HCT116 (cell line): ENCODE measurements around the gene PEMT. TPM values are rescaled to one million over a fixed set of nuclear protein-coding genes. Genes with fewer than 3 reads are reported as not detected.
A peak's percentile ranks its signal among the peaks of the same experiment; 100 is the strongest.

Source experiments
- ATAC-seq: fragments of 200-7000 bp; cut with Tn5 transposase; 2 replicates; pipeline ENCODE4 v1.9.1; 2020; ENCODE audit warnings: mild to moderate bottlenecking, moderate library complexity
- BruUV-seq: library from RNA; stranded (reverse); fragments of 400-500 nt; replicated peaks from 2 replicates; lab custom pipeline; 2021; lab: Mats Ljungman, UMichigan
- CTCF ChIA-PET: fragments of 300-600 bp; sonication (Branson Sonifier 250); formaldehyde crosslinking; loops from one replicate; lab custom pipeline; 2021; ENCODE audit warnings: antibody characterized with exemption; lab: Charles Lee
- POLR2A ChIA-PET: fragments of 300-600, 350-600 bp; sonication (Branson Sonifier 250); formaldehyde crosslinking; loops from one replicate; lab custom pipeline; 2021; ENCODE audit warnings: antibody characterized with exemption; lab: Charles Lee
- RAD21 ChIA-PET, 2 experiments: fragments of 300-600 bp; sonication (Branson Sonifier 250); formaldehyde crosslinking; loops; one replicate each; lab custom pipeline; 2023; ENCODE audit warnings: low total read pairs in 2 of 2; ENCODE audit not compliant: uncharacterized antibody in 2 of 2, unreplicated experiment in 2 of 2, low non-redundant PET in 1 of 2; lab: Charles Lee
- DNase-seq: peaks from one replicate; pipeline ENCODE4 v3.0.0-alpha.2; 2010; ENCODE audit warnings: low read depth, low spot score
- H2AFZ ChIP-seq: fragments of 200-600 bp; shearing (Covaris generic), sonication (generic); 2 replicates; pipeline ENCODE4 v1.6.1; 2017; ENCODE audit warnings: low read depth, mixed run types, mixed read lengths, antibody characterized with exemption, low read length; ENCODE audit not compliant: poor library complexity, severe bottlenecking
- H3K27ac ChIP-seq: 2 replicates; pipeline ENCODE4 v1.5.1; 2012; ENCODE audit warnings: low read depth, low read length
- H3K27me3 ChIP-seq: fragments of 200-600 bp; sonication (generic); 2 replicates; pipeline ENCODE4 v1.6.1; 2016; ENCODE audit warnings: mixed run types, low read length, mixed read lengths; ENCODE audit not compliant: insufficient read depth
- H3K36me3 ChIP-seq, 2 experiments: fragments of 200-500 bp in 1 of 2; fragments of 200-600 bp in 1 of 2; sonication (Bioruptor generic) in 1 of 2; sonication (generic) in 1 of 2; 2 replicates each; pipeline versions ENCODE4 v1.5.1 to v1.6.1; 2014 to 2016; ENCODE audit warnings: low read length in 2 of 2, inconsistent platforms in 1 of 2, mixed read lengths in 1 of 2, mixed run types in 1 of 2; ENCODE audit not compliant: insufficient read depth in 2 of 2, control insufficient read depth in 1 of 2
- H3K4me1 ChIP-seq, 2 experiments: fragments of 200-600 bp in 1 of 2; sonication (generic) in 1 of 2; 2 replicates each; pipeline versions ENCODE4 v1.5.1 to v1.6.1; 2012 to 2017; ENCODE audit warnings: low read length in 2 of 2, inconsistent platforms in 1 of 2, mild to moderate bottlenecking in 1 of 2, mixed read lengths in 1 of 2, mixed run types in 1 of 2, moderate library complexity in 1 of 2; ENCODE audit not compliant: insufficient read depth in 2 of 2, control insufficient read depth in 1 of 2
- H3K4me2 ChIP-seq: fragments of 200-600 bp; sonication (generic); 2 replicates; pipeline ENCODE4 v1.6.1; 2017; ENCODE audit warnings: mixed run types, low read length, mixed read lengths
- H3K4me3 ChIP-seq, 2 experiments: fragments of 200-600 bp in 1 of 2; sonication (generic) in 1 of 2; replicated peaks in 1 of 2; 2 replicates each; pipeline ENCODE4 v1.5.1; 2011 to 2016; ENCODE audit warnings: low read length in 2 of 2, control low read depth in 1 of 2, low read depth in 1 of 2, mild to moderate bottlenecking in 1 of 2, mixed read lengths in 1 of 2, mixed run types in 1 of 2
- H3K79me2 ChIP-seq: fragments of 200-600 bp; sonication (generic); 2 replicates; pipeline ENCODE4 v1.6.1; 2017; ENCODE audit warnings: mild to moderate bottlenecking, mixed run types, low read length, moderate library complexity, mixed read lengths; ENCODE audit not compliant: insufficient read depth
- H3K9ac ChIP-seq: fragments of 200-600 bp; sonication (generic); 2 replicates; pipeline ENCODE4 v1.6.1; 2016; ENCODE audit warnings: low read length, mixed read lengths
- H3K9me2 ChIP-seq: fragments of 200-600 bp; sonication (generic), shearing (Covaris generic); 2 replicates; pipeline ENCODE4 v1.6.1; 2017; ENCODE audit warnings: mixed run types, mild to moderate bottlenecking, moderate library complexity; ENCODE audit not compliant: insufficient read depth
- H3K9me3 ChIP-seq, 2 experiments: fragments of 200-500 bp in 1 of 2; fragments of 200-600 bp in 1 of 2; sonication (Bioruptor generic) in 1 of 2; sonication (generic) in 1 of 2; 2 replicates each; pipeline ENCODE4 v1.6.1; 2014 to 2017; ENCODE audit warnings: low read length in 2 of 2, mixed read lengths in 2 of 2, inconsistent platforms in 1 of 2, low read depth in 1 of 2, mild to moderate bottlenecking in 1 of 2, mixed run types in 1 of 2, moderate library complexity in 1 of 2; ENCODE audit not compliant: control insufficient read depth in 1 of 2, insufficient read depth in 1 of 2
- H4K20me1 ChIP-seq: fragments of 200-600 bp; sonication (generic), shearing (Covaris generic); 2 replicates; pipeline ENCODE4 v1.6.1; 2017; ENCODE audit warnings: mixed run types, mild to moderate bottlenecking, moderate library complexity; ENCODE audit not compliant: insufficient read depth
- ATF3 ChIP-seq: IDR thresholded peaks from 2 replicates; pipeline ENCODE4 v1.6.1; 2012
- CBX3 ChIP-seq: IDR thresholded peaks from 2 replicates; pipeline ENCODE4 v1.6.1; 2012; ENCODE audit warnings: low read depth
- CTCF ChIP-seq, 3 experiments: fragments of 200-600 bp in 1 of 3; sonication (generic) in 1 of 3; IDR thresholded peaks in 2 of 3; conservative IDR thresholded peaks in 1 of 3; 2 replicates each; pipeline ENCODE4 v1.5.1; 2012 to 2017; ENCODE audit warnings: low read depth in 2 of 3, low read length in 2 of 3, antibody characterized with exemption in 1 of 3, borderline replicate concordance in 1 of 3, control low read depth in 1 of 3, mild to moderate bottlenecking in 1 of 3, mixed read lengths in 1 of 3, mixed run types in 1 of 3, moderate library complexity in 1 of 3; ENCODE audit not compliant: insufficient read depth in 1 of 3
- ELF1 ChIP-seq: IDR thresholded peaks from 2 replicates; pipeline ENCODE4 v1.6.1; 2012; ENCODE audit warnings: low read depth, borderline replicate concordance
- FOSL1 ChIP-seq: IDR thresholded peaks from 2 replicates; pipeline ENCODE4 v1.6.1; 2012; ENCODE audit warnings: low read depth
- JUND ChIP-seq: IDR thresholded peaks from 2 replicates; pipeline ENCODE4 v1.6.1; 2012
- MAX ChIP-seq: IDR thresholded peaks from 2 replicates; pipeline ENCODE4 v1.6.1; 2012
- SP1 ChIP-seq: IDR thresholded peaks from 2 replicates; pipeline ENCODE4 v1.6.1; 2012; ENCODE audit warnings: low read depth
- TCF7L2 ChIP-seq: IDR thresholded peaks from 2 replicates; pipeline ENCODE4 v1.7.0; 2011; ENCODE audit warnings: borderline replicate concordance, inconsistent platforms; ENCODE audit not compliant: insufficient read depth, insufficient read length; ENCODE audit errors: extremely low read depth
- ZFX ChIP-seq: fragments of 450-650 bp; IDR thresholded peaks from 2 replicates; pipeline ENCODE4 v1.6.1; 2017
- intact Hi-C: fragments of 100-400 bp; cut with micrococcal nuclease; formaldehyde crosslinking; loops from 2 replicates; pipeline ENCODE4 v1.10.0; 2022
- total RNA-seq: library from RNA; stranded (reverse); gene quantifications from one replicate; pipeline ENCODE4 v1.2.1, GENCODE V29; 2021; ENCODE audit not compliant: unreplicated experiment

Gene PEMT
- total RNA-seq, 1 experiment from 2014 or later, result 52.1 TPM

GRCh38 chr17:17581509-17581908 lies 10.0 kb downstream of the PEMT start:
- Histone ChIP-seq H3K4me1 (peaks cover 10 to 28% of the 10 kb centered on the region in 2 experiments), H3K9me3 (no peaks in the 10 kb centered on the region), H3K27me3 (no peaks in the 10 kb centered on the region), H2AFZ (no peak overlapping the region), H3K27ac (peak overlapping the region; percentile 35; the same call in 1 of the 2 replicates), H3K4me3 (no peak overlapping the region), H4K20me1 (no peaks in the 10 kb centered on the region)
- intact Hi-C loops, result no loop called here
- no peak for DNase-seq
- no peak for TF ChIP-seq ELF1
- TF ChIP-seq CBX3, result no peak
- no peak for TF ChIP-seq TCF7L2
- no peak for TF ChIP-seq ZFX
- TF ChIP-seq CTCF (IDR thresholded peaks at IDR 0.05 in 2 of 3, conservative IDR thresholded peaks at IDR 0.05 in 1 of 3; ENCODE audit: borderline replicate concordance in 1 of 3, insufficient read depth in 1 of 3, low read depth in 2 of 3, low read length in 2 of 3), result no peak
- no peak for TF ChIP-seq JUND
- no peak for TF ChIP-seq MAX
- peak; percentile 34; the same call in 1 of the 2 replicates for TF ChIP-seq SP1
- TF ChIP-seq ATF3, result no peak
- TF ChIP-seq FOSL1, result peak; percentile 27; the same call in 1 of the 2 replicates
- TF ChIP-seq, all 23 proteins: peak for 2
- RAD21 ChIA-PET, result no interaction called here
- Histone ChIP-seq H3K36me3 (no peaks in the 10 kb centered on the region), H3K9me2 (no peaks in the 10 kb centered on the region), H3K79me2 (no peaks in the 10 kb centered on the region; the same call in 1 of the 2 replicates), H3K4me2 (peak overlapping the region; percentile 61), H3K9ac (peak overlapping the region; percentile 39)
- CTCF ChIA-PET, result no interaction called here
- BruUV-seq, result no TSS peak
- POLR2A ChIA-PET, result no interaction called here
- ATAC-seq, result peak; percentile 42; the same call in 1 of the 2 replicates
